PFSK-1 (cell line): ENCODE data around the gene FDXR.

Experiments used
- FOXP2 ChIP-seq: optimal IDR thresholded peaks from 2 replicates; pipeline ENCODE3; 2011; ENCODE audit warnings: borderline replicate concordance, control low read depth, inconsistent platforms; ENCODE audit not compliant: insufficient read depth; ENCODE audit errors: extremely low read length, extremely low read depth
- POLR2AphosphoS5 ChIP-seq: IDR thresholded peaks from 2 replicates; pipeline ENCODE4 v1.6.1; 2012; ENCODE audit warnings: low read depth, mild to moderate bottlenecking, control low read depth, low read length, moderate library complexity
- SIN3A ChIP-seq: IDR thresholded peaks from 2 replicates; pipeline ENCODE4 v1.6.1; 2012; ENCODE audit warnings: mild to moderate bottlenecking, low read length, moderate library complexity, borderline replicate concordance; ENCODE audit not compliant: insufficient read depth
- TAF1 ChIP-seq: IDR thresholded peaks from 2 replicates; pipeline ENCODE4 v1.6.1; 2012; ENCODE audit warnings: low read length, control low read depth, borderline replicate concordance; ENCODE audit not compliant: insufficient read depth
- TF ChIP-seq, protein P1 (sequence below), 2 experiments: IDR thresholded peaks; 2 replicates each; pipeline versions ENCODE4 v1.6.1 to v1.8.0; 2011 to 2012; ENCODE audit warnings: low read depth in 2 of 2, low read length in 2 of 2, control low read depth in 1 of 2, inconsistent platforms in 1 of 2, mild to moderate bottlenecking in 1 of 2, moderate library complexity in 1 of 2; ENCODE audit not compliant: insufficient read depth in 1 of 2

FDXR gene

DNA sequence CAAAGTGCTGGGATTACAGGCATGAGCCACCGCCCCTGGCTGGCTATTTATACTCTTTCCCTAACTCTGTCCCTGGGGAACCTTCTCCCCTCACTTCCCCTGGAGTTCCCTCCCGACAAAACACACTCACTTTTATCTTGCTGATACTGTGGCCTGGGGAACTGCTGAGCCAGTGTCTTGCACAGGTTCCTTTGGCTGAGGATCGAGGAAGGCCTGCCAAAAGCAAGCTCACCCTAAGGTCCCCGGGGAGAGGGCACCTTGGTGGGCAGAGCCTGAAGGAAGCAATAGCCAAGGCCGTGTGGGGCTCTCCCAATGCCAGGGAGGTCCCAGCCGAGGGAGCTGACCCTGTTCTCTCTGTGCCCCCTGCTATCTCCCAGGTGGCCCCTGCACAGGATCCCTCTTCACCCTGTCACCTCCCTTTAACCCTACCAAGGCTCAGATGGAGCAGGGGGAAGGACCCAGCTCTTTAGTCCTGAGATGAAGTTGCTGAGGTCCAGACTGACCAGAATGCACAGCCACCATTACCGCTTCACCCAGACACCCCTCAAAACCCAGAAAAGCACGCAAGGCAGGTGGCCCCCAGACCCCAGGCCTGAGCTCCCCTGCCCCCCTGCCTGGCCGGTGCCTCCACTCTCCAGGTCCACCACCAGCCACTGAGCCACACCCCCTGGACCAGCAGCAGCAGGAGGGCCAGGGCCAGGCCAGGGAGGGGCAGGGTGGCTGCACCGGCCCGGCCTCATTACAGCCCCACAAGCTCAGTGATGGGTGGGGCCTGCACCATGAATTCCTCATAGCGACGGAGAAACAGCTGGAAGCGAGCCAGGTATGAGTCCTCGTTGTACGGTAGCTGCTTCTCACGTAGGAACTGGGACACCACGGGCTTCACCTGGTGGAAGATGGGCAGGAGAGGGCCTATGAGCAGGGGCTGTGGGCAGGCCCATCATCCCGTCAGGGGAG is 5.1 kb upstream of the FDXR start:
- TF ChIP-seq FOXP2: no peak
- TF ChIP-seq, protein P1, sequence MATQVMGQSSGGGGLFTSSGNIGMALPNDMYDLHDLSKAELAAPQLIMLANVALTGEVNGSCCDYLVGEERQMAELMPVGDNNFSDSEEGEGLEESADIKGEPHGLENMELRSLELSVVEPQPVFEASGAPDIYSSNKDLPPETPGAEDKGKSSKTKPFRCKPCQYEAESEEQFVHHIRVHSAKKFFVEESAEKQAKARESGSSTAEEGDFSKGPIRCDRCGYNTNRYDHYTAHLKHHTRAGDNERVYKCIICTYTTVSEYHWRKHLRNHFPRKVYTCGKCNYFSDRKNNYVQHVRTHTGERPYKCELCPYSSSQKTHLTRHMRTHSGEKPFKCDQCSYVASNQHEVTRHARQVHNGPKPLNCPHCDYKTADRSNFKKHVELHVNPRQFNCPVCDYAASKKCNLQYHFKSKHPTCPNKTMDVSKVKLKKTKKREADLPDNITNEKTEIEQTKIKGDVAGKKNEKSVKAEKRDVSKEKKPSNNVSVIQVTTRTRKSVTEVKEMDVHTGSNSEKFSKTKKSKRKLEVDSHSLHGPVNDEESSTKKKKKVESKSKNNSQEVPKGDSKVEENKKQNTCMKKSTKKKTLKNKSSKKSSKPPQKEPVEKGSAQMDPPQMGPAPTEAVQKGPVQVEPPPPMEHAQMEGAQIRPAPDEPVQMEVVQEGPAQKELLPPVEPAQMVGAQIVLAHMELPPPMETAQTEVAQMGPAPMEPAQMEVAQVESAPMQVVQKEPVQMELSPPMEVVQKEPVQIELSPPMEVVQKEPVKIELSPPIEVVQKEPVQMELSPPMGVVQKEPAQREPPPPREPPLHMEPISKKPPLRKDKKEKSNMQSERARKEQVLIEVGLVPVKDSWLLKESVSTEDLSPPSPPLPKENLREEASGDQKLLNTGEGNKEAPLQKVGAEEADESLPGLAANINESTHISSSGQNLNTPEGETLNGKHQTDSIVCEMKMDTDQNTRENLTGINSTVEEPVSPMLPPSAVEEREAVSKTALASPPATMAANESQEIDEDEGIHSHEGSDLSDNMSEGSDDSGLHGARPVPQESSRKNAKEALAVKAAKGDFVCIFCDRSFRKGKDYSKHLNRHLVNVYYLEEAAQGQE (IDR thresholded peaks at IDR 0.05; ENCODE audit: insufficient read depth in 1 of 2, low read depth in 2 of 2, low read length in 2 of 2): no peak
- no peak for TF ChIP-seq POLR2AphosphoS5
- TF ChIP-seq SIN3A: no peak
- no peak for TF ChIP-seq TAF1

DNA sequence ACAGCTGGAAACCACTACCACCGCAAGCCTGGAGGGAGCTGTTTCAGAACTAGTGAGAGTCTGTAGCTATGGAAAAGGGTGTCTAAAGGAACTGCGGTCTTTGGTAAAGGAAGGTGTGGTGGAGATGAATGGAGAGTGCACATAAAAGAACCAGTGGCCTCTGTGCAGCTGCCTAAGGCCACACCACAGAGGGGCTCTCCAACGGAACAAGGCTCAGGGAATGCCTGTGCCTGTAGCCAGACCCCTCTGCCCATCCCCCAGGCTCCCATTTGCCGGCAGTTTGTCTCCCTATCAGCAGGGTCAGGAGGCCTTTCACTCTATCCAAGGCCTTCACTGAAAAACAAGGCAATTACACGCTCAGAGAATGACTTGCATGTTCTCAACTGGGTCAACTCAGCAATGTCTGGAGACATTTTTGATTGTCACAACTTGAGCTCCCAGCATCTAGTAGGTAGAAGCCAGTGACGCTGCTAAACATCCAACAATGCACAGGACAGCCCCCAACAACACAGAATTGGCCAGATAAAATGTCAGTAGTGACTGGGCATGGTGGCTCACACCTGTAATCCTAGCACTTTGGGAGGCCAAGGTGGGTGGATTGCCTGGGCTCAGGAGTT is 3.3 kb upstream of the FDXR start:
- no peak for TF ChIP-seq SIN3A
- TF ChIP-seq, protein P1 (IDR thresholded peaks at IDR 0.05; ENCODE audit: insufficient read depth in 1 of 2, low read depth in 2 of 2, low read length in 2 of 2): no peak

DNA sequence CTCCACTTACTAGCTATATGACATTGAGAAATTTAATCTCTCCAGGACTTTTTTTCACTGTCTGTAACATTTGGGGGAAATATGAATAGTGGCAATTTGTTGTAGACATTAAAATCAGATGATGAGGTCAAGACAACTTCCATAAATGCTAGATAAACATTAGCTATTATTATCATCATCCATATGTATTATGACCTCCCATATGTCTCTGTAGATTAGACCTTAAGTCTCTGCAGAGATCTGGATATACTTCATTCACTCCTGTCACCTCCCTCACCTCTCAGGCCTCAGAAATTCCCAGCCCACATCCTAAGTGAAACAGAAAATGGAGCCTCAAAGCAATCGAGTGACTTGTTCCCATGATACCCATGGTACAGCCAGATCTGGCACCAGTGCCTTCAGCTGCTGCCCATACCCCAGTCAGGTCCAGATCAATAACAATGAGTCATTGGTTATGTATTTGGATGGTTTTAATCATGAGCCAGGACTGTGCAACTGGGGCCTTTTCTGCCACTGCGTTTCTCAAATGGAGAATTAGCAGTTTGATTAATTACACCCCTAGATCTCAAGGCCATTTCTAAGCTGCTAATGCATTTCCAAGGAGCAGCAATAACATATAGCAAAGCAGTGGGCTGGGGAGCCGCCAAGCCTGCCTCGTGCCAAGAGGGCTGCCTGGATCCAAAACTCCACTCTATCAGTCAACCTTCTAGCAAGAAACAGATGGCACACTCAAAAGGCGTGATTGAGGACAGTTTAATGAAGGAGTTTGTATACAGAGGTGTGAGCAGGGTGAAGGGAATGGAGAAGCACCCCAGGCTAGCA is 2.6 kb upstream of the FDXR start:
- TF ChIP-seq FOXP2 (no peak), TAF1 (no peak), POLR2AphosphoS5 (no peak), SIN3A (no peak)
- TF ChIP-seq, protein P1 (IDR thresholded peaks at IDR 0.05; ENCODE audit: insufficient read depth in 1 of 2, low read depth in 2 of 2, low read length in 2 of 2): no peak

DNA sequence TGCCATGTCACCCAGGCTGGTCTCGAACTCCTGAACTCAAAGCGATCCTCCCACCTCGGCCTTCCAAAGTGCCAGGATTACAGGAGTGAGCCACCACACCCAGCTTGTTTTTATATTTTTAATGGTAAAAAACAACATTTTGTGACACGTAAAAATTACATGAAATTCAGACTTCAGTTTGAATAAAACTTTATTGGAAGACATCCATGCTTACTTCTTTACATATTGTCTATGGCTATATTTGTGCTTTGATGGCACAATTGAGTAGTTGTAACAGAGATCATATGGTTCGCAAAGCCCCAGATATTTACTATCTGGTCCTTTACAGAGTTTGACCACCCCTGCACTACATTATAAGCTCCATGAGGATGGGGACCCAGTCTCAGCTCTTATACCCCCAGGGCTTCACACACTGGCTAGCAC is 1.8 kb upstream of the FDXR start:
- TF ChIP-seq POLR2AphosphoS5: no peak
- no peak for TF ChIP-seq TAF1
- TF ChIP-seq, protein P1 (IDR thresholded peaks at IDR 0.05; ENCODE audit: insufficient read depth in 1 of 2, low read depth in 2 of 2, low read length in 2 of 2): no peak
